ENCODE data around the gene DGLUCY.

- TF ChIP-seq TAF1 (IDR thresholded peaks at IDR 0.05; ENCODE audit: low read depth, low read length) (no peak), RAD21 (IDR thresholded peaks at IDR 0.05 in 1 of 2, conservative IDR thresholded peaks at IDR 0.05 in 1 of 2; ENCODE audit: low read depth in 2 of 2, low read length in 2 of 2) (no peak), SAP30 (IDR thresholded peaks at IDR 0.05; ENCODE audit: insufficient read depth, insufficient replicate concordance, low read length) (no peak), CBX5 (IDR thresholded peaks at IDR 0.05; ENCODE audit: low read depth, low read length) (no peak), POLR2A (IDR thresholded peaks at IDR 0.05; ENCODE audit: control extremely low read depth in 1 of 2, low read depth in 2 of 2, low read length in 2 of 2) (no peak), YY1 (IDR thresholded peaks at IDR 0.05; ENCODE audit: low read depth, low read length) (no peak), POLR2AphosphoS5 (IDR thresholded peaks at IDR 0.05; ENCODE audit: low read depth, low read length) (no peak), GABPA (IDR thresholded peaks at IDR 0.05; ENCODE audit: borderline replicate concordance, insufficient read depth, low read length) (no peak), TCF12 (IDR thresholded peaks at IDR 0.05; ENCODE audit: low read depth, low read length) (no peak)
- TF ChIP-seq, protein P1, sequence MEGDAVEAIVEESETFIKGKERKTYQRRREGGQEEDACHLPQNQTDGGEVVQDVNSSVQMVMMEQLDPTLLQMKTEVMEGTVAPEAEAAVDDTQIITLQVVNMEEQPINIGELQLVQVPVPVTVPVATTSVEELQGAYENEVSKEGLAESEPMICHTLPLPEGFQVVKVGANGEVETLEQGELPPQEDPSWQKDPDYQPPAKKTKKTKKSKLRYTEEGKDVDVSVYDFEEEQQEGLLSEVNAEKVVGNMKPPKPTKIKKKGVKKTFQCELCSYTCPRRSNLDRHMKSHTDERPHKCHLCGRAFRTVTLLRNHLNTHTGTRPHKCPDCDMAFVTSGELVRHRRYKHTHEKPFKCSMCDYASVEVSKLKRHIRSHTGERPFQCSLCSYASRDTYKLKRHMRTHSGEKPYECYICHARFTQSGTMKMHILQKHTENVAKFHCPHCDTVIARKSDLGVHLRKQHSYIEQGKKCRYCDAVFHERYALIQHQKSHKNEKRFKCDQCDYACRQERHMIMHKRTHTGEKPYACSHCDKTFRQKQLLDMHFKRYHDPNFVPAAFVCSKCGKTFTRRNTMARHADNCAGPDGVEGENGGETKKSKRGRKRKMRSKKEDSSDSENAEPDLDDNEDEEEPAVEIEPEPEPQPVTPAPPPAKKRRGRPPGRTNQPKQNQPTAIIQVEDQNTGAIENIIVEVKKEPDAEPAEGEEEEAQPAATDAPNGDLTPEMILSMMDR (IDR thresholded peaks at IDR 0.05; ENCODE audit: control extremely low read depth in 1 of 3, insufficient read depth in 1 of 3, low read depth in 1 of 3, low read length in 3 of 3) = no peak
Observed at GRCh38 chr14:91257328-91258010, 143.6 kb downstream of the DGLUCY start.
